T follicular helper cell (primary cell): ENCODE results near the gene INTS4.
"Not testable (repeated sequence)": the region's sequence is repeated elsewhere in the genome, so short reads cannot be mapped to it uniquely, and the experiment has no call there.

Source experiments
- DNase-seq: peaks from one replicate; pipeline ENCODE4 v3.0.0-alpha.2; 2020; ENCODE audit warnings: low read depth

Gene INTS4

GRCh38 chr11:77879218-77879617 is 115.2 kb downstream of the INTS4 start:
- DNase-seq, result no peak

DNA sequence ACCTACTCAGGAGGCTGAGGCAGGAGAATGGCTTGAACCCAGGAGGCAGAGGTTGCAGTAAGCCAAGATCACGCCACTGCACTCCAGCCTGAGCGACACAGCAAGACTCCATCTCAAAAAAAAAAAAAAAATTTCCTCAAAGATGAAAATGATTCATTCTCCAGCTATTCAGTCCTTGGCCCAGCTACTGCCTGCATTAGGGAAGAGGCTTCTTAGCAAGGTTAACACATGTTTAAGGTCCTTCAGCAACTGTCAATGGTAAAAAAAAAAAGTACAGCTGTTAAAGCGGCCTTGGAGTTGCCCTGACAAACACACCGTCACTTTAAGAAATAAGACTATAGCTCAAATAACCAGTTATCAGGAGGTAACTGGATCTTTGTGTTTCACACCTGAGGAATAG is 116.2 kb downstream of the INTS4 start:
- DNase-seq, result not testable (repeated sequence)

DNA sequence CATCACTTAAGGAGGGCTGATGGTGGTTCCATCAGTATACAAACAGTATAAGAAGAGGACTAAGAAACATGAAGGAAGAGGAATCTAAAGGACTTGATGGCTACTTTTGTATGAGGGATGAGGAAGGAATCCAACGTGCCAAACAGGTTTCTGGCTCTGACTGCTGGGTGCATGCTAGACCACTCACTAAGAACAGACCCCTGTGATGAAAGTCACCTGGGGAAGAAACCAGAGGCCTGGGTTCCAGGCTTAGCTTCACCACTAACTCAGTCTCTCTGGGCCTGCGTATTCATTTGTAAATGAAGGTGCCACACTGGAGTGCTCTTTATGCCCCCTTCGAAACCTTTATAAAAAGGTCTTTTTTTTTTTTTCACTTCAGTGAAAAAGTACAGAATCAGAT is 118.4 kb downstream of the INTS4 start:
- DNase-seq, result no peak

DNA sequence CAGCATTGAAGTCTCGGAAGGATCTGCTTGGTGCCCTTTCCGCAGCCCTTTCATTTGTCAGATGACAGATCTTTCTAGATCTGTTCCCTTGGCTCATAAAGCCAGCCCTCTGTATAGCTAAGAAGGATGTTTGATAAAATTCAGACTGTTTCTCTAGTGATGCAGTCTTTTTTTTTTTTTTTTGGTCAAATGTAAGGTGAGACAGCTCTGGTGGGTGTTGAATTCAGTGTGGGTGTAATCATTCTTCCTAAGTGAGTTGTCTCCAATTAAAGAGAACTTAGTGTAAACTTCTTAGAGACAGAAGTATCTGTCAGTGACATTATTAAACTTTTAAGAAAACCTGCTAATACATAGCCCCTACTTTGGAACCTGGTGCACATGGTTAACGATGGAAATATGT is 120.3 kb downstream of the INTS4 start:
- DNase-seq, result no peak

- DNase-seq, result no peak
Measured at GRCh38 chr11:77873345-77873744, 121.1 kb downstream of the INTS4 start.

- no peak for DNase-seq
Measured at GRCh38 chr11:77871855-77872254, 122.6 kb downstream of the INTS4 start.

DNA sequence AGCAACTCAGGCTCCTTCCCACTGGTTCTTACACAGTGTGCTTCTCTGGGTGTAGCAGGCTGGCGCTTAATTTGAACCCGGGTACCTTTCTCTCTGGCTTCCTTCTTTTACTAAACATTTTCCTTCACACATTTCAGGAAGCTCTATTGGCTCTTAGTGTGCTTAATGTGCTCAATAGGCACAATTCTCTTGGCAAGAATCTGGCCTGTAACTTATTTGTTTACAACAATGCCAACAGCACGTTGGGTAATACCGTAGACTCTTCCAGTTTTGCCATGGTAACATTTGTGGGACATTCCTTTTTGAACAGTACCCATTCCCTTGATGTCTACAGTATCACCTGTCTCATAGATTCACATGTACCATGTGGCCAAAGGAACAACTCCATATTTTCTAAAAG is 125.7 kb downstream of the INTS4 start:
- DNase-seq, result no peak

DNA sequence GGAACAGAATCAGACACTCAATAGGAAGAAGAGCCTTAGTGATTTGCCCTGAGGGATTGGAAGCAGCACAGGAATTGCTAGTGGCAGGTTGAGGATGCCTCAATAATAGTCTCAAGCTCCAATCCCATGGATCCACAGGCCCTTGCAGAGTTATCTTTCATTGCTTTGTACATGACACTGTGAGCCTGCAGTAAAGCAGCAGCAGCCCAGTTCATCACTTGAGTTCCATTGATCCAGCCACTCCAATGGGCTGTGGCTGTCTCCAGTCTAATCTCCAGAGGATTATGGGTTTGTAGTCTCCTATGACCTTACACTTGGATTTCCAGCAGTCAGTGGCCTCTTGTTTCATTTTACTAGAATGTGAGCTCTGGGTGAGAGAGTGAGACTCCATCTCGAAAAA is 128.1 kb downstream of the INTS4 start:
- no peak for DNase-seq

- DNase-seq, result no peak
Measured at GRCh38 chr11:77865805-77866204, 128.7 kb downstream of the INTS4 start.

- DNase-seq, result not testable (repeated sequence)
Measured at GRCh38 chr11:77861444-77861843, 133.0 kb downstream of the INTS4 start.

DNA sequence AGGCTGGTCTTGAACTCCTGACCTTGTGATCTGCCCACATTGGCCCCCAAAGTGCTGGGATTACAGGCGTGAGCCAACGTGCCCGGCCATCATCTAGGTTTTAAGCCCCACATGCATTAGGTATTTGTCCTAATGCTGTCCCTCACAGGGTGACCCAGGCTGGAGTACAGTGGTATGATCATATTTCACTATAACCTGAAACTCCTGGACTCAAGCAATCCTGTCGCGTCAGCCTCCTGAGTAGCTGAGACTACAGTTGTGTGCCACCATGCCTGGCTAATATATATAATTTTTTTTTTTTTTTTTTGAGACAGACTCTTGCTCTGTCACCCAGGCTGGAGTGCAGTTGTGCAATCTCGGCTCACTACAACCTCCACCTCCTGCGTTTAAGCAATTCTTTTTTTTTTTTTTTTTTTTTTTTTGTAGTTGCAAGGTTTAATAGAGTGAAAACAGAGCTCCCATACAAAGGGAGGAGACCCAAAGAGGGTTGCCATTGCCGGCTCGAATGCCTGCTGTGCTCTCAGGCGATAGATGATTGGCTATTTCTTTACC is 136.5 kb downstream of the INTS4 start:
- not testable (repeated sequence) for DNase-seq

- DNase-seq, result no peak
Measured at GRCh38 chr11:77854838-77855237, 139.6 kb downstream of the INTS4 start.

- DNase-seq, result no peak
Measured at GRCh38 chr11:77851503-77851902, 143.0 kb downstream of the INTS4 start.

GRCh38 chr11:77843700-77844099 is 150.8 kb downstream of the INTS4 start:
- not testable (repeated sequence) for DNase-seq

DNA sequence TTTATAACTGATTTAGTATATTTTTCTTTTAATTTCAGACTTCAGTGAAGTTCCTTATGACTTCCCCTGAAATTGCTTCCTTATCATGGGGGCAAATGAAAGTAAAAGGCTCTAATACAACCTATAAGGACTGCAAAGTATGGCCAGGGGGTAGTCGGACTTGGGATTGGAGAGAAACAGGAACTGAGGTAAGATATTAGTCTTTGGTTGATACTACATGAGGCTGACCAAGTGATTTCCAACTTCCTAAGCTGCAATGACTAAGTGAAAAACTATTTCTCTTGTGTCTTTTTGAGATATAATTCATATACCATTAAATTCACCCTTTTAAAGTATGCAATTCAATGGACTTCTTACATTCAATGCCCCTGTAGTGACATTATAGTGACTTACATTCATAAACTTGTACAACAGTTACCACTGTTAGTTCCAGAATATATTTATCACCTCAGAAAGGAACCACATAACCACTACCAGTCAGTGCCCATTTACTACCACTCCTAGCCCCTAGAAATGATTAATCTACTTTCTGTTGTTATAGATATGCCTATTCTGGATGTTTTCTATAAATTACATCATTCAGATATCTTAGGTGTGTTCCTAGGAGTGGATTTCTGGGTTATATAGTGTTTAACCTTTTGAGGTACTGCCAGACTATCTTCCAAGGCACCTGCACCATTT is 151.9 kb downstream of the INTS4 start:
- no peak for DNase-seq

DNA sequence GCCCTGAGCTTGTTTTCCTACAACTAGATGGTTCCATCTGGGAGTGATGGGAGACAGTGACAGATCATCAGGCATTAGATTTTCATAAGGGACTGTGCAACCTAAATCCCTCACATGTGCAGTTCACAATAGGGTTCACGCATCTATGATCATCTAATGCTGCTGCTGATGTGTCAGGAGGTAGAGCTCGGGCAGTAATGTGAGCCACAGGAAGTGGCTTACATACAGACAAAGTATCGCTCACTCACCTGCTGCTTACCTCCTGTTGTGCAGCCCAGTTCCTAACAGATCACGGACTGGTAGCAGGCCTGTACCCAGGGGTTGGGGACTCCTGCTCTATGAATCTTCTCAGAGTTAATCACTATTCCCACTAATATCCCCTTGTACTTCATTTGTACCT is 161.2 kb downstream of the INTS4 start:
- DNase-seq, result no peak

GRCh38 chr11:77828926-77829325 is 165.5 kb downstream of the INTS4 start:
- DNase-seq, result no peak
